Mesothelial cell of epicardium (in vitro differentiated cells): ENCODE measurements around the gene CRB3. TPM values are rescaled to one million over a fixed set of nuclear protein-coding genes. Genes with fewer than 3 reads are reported as not detected.

ENCODE experiments used
- DNase-seq, 2 experiments: peaks; one replicate each; pipeline ENCODE4 v3.0.0; 2021; ENCODE audit warnings: low spot score in 2 of 2; ENCODE audit not compliant: unreplicated experiment in 2 of 2
- H3K27ac Mint-ChIP-seq: 2 replicates; pipeline ENCODE4 v1.8.0; 2021; ENCODE audit warnings: mixed read lengths
- H3K27me3 Mint-ChIP-seq: 2 replicates; pipeline ENCODE4 v1.8.0; 2021; ENCODE audit warnings: low read depth, mixed read lengths
- H3K36me3 Mint-ChIP-seq: 2 replicates; pipeline ENCODE4 v1.8.0; 2021; ENCODE audit warnings: mixed read lengths
- H3K4me1 Mint-ChIP-seq: 2 replicates; pipeline ENCODE4 v1.8.0; 2021; ENCODE audit warnings: mixed read lengths
- H3K4me3 Mint-ChIP-seq: 2 replicates; pipeline ENCODE4 v1.8.0; 2021; ENCODE audit warnings: mild to moderate bottlenecking, moderate library complexity, mixed read lengths
- H3K9me3 Mint-ChIP-seq: 2 replicates; pipeline ENCODE4 v1.8.0; 2021; ENCODE audit warnings: mixed read lengths
- CTCF ChIP-seq: fragments of 200-600 bp; sonication (generic); IDR thresholded peaks from one replicate; pipeline ENCODE4 v1.5.0; 2021; ENCODE audit warnings: antibody characterized with exemption; ENCODE audit not compliant: unreplicated experiment
- total RNA-seq: library from RNA; stranded (reverse); gene quantifications from 3 replicates; pipeline ENCODE4 v1.2.1, GENCODE V29; 2021

Gene CRB3
- total RNA-seq, 1 donor from 2014 or later, result 20.6 TPM

GRCh38 chr19:6478815-6479214 is 14.7 kb downstream of the CRB3 start:
- TF ChIP-seq CTCF, result no peak
- no peaks in the 10 kb centered on the region for H3K9me3 Mint-ChIP-seq
- no peaks in the 10 kb centered on the region for H3K4me1 Mint-ChIP-seq

GRCh38 chr19:6479836-6480398 is 15.8 kb downstream of the CRB3 start:
- H3K27me3 Mint-ChIP-seq, result peaks cover 40% of the 10 kb centered on the region
- no peak overlapping the region for H3K27ac Mint-ChIP-seq
- H3K4me3 Mint-ChIP-seq, result no peak overlapping the region
- no peak for DNase-seq
- no peak for TF ChIP-seq CTCF
- no peaks in the 10 kb centered on the region for H3K4me1 Mint-ChIP-seq
- H3K36me3 Mint-ChIP-seq, result no peaks in the 10 kb centered on the region
- H3K9me3 Mint-ChIP-seq, result no peaks in the 10 kb centered on the region

More at GRCh38 chr19:6478815-6479214, 14.7 kb downstream of the CRB3 start:
- Mint-ChIP-seq H3K27me3 (peaks cover 47% of the 10 kb centered on the region), H3K27ac (no peak overlapping the region), H3K36me3 (no peaks in the 10 kb centered on the region), H3K4me3 (no peak overlapping the region)
- DNase-seq, result no peak

GRCh38 chr19:6480848-6481415 is 16.9 kb downstream of the CRB3 start:
- no peak overlapping the region for H3K4me3 Mint-ChIP-seq
- H3K36me3 Mint-ChIP-seq, result no peaks in the 10 kb centered on the region
- H3K27ac Mint-ChIP-seq, result no peak overlapping the region
- DNase-seq, result no peak
- no peak for TF ChIP-seq CTCF
- H3K27me3 Mint-ChIP-seq, result peaks cover 30% of the 10 kb centered on the region
- no peaks in the 10 kb centered on the region for H3K4me1 Mint-ChIP-seq
- no peaks in the 10 kb centered on the region for H3K9me3 Mint-ChIP-seq

GRCh38 chr19:6481541-6482342 is 17.7 kb downstream of the CRB3 start, which contains the start of gene DENND1C:
TSS of gene DENND1C (minus strand) at chr19:6481787. CDS start at chr19:6481695, 92 bp downstream.
- Mint-ChIP-seq H3K27ac (no peak within 1 kb of the TSS), H3K4me3 (no peak within 1 kb of the TSS), H3K36me3 (no peaks in the 10 kb centered on the region), H3K4me1 (no peaks in the 10 kb centered on the region), H3K27me3 (peaks cover 24% of the 10 kb centered on the region), H3K9me3 (no peaks in the 10 kb centered on the region)
- no peak for DNase-seq
- TF ChIP-seq CTCF, result peak; percentile 38

- H3K27me3 Mint-ChIP-seq, result peaks cover 21% of the 10 kb centered on the region
- H3K36me3 Mint-ChIP-seq, result no peaks in the 10 kb centered on the region
- TF ChIP-seq CTCF, result no peak
- no peaks in the 10 kb centered on the region for H3K4me1 Mint-ChIP-seq
- H3K27ac Mint-ChIP-seq, result no peak overlapping the region
- no peaks in the 10 kb centered on the region for H3K9me3 Mint-ChIP-seq
- DNase-seq, result no peak
- no peak overlapping the region for H3K4me3 Mint-ChIP-seq
Observed at GRCh38 chr19:6482343-6482686, 18.2 kb downstream of the CRB3 start.
